Loucy (cell line): ENCODE data around the gene TC2N.

Source experiments
- H2AFZ ChIP-seq: fragments of 200-600 bp; sonication (generic); 2 replicates; pipeline ENCODE4 v1.6.0; 2016; ENCODE audit warnings: antibody characterized with exemption, mild to moderate bottlenecking, low read length, moderate library complexity
- H3F3A ChIP-seq: fragments of 200-600 bp; 2 replicates; pipeline ENCODE4 v1.6.0; 2016; ENCODE audit warnings: antibody characterized with exemption, low read depth, mild to moderate bottlenecking
- H3K27me3 ChIP-seq: fragments of 200-600 bp; sonication (generic); 2 replicates; pipeline ENCODE4 v1.6.1; 2014; ENCODE audit warnings: low read length, mild to moderate bottlenecking; ENCODE audit not compliant: insufficient read depth, poor library complexity, severe bottlenecking
- H3K36me3 ChIP-seq: fragments of 200-600 bp; sonication (generic); 2 replicates; pipeline ENCODE4 v1.6.1; 2016; ENCODE audit warnings: low read length; ENCODE audit not compliant: insufficient read depth
- H3K4me1 ChIP-seq: fragments of 200-600 bp; sonication (generic); 2 replicates; pipeline ENCODE4 v1.5.1; 2014; ENCODE audit warnings: low read length, mild to moderate bottlenecking; ENCODE audit not compliant: insufficient read depth, poor library complexity, severe bottlenecking
- H3K4me2 ChIP-seq: fragments of 200-600 bp; sonication (generic); 2 replicates; pipeline ENCODE4 v1.6.0; 2014; ENCODE audit warnings: antibody characterized with exemption, low read length, low read depth, mild to moderate bottlenecking; ENCODE audit not compliant: poor library complexity, severe bottlenecking
- H3K4me3 ChIP-seq: fragments of 200-600 bp; sonication (generic); 2 replicates; pipeline ENCODE4 v1.5.1; 2014; ENCODE audit warnings: low read length, mild to moderate bottlenecking, mixed read lengths; ENCODE audit not compliant: poor library complexity, severe bottlenecking
- H3K79me2 ChIP-seq: fragments of 200-600 bp; sonication (generic); 2 replicates; pipeline ENCODE4 v1.6.1; 2014; ENCODE audit warnings: low read length; ENCODE audit not compliant: insufficient read depth
- H3K9ac ChIP-seq: fragments of 200-600 bp; sonication (generic); 2 replicates; pipeline ENCODE4 v1.6.0; 2014; ENCODE audit warnings: mild to moderate bottlenecking, low read depth, low read length, moderate library complexity; ENCODE audit not compliant: poor library complexity, severe bottlenecking
- H3K9me2 ChIP-seq: fragments of 200-600 bp; sonication (generic); replicated peaks from 2 replicates; pipeline ENCODE4 v1.6.1; 2016; ENCODE audit warnings: low read depth, low read length, mixed read lengths
- H3K9me3 ChIP-seq: fragments of 200-600 bp; sonication (generic); 2 replicates; pipeline ENCODE4 v1.6.1; 2014; ENCODE audit warnings: mild to moderate bottlenecking, antibody characterized with exemption, low read length, low read depth; ENCODE audit not compliant: insufficient read depth
- H4K20me1 ChIP-seq: fragments of 200-600 bp; sonication (generic); 2 replicates; pipeline ENCODE4 v1.6.0; 2014; ENCODE audit warnings: antibody characterized with exemption, low read length, mild to moderate bottlenecking; ENCODE audit not compliant: insufficient read depth, poor library complexity, severe bottlenecking
- EZH2phosphoT487 ChIP-seq: fragments of 200-600 bp; IDR thresholded peaks from 2 replicates; pipeline ENCODE4 v1.6.1; 2018; ENCODE audit warnings: antibody characterized with exemption, mild to moderate bottlenecking, moderate library complexity, borderline replicate concordance
- TF ChIP-seq, protein P1 (sequence below): fragments of 200-600 bp; sonication (generic); conservative IDR thresholded peaks from 2 replicates; pipeline ENCODE4 v1.5.1; 2014; ENCODE audit warnings: mild to moderate bottlenecking, antibody characterized with exemption, low read length

Gene TC2N

DNA sequence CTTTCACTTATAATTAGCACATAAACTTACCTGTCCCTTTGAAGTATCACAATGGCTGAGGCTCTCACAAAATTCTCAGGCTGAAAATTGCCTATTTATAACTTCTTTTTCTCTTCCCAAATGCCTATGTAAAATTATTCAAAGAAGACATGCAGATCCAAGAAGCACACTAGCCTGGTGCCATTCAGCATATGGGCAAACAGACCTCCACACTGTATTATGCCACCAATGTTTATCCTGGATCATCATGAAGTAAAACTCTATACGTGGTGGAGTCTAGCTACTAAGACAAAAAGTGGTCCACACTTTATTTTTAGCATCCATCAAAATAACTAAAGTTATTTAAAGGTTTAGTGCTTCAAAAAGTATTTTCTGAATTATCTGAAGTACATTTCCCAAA lies 15.8 kb downstream of the TC2N start:
- Histone ChIP-seq H3K27me3 (no peaks in the 10 kb centered on the region), H3K9me2 (no peaks in the 10 kb centered on the region), H3K9ac (no peak overlapping the region), H2AFZ (no peak overlapping the region), H3K4me2 (no peak overlapping the region), H3F3A (no peaks in the 10 kb centered on the region), H3K79me2 (no peaks in the 10 kb centered on the region), H3K4me1 (peaks cover 21% of the 10 kb centered on the region), H4K20me1 (no peaks in the 10 kb centered on the region), H3K4me3 (no peak overlapping the region), H3K36me3 (no peaks in the 10 kb centered on the region), H3K9me3 (no peaks in the 10 kb centered on the region)
- TF ChIP-seq EZH2phosphoT487: no peak
- TF ChIP-seq, protein P1, sequence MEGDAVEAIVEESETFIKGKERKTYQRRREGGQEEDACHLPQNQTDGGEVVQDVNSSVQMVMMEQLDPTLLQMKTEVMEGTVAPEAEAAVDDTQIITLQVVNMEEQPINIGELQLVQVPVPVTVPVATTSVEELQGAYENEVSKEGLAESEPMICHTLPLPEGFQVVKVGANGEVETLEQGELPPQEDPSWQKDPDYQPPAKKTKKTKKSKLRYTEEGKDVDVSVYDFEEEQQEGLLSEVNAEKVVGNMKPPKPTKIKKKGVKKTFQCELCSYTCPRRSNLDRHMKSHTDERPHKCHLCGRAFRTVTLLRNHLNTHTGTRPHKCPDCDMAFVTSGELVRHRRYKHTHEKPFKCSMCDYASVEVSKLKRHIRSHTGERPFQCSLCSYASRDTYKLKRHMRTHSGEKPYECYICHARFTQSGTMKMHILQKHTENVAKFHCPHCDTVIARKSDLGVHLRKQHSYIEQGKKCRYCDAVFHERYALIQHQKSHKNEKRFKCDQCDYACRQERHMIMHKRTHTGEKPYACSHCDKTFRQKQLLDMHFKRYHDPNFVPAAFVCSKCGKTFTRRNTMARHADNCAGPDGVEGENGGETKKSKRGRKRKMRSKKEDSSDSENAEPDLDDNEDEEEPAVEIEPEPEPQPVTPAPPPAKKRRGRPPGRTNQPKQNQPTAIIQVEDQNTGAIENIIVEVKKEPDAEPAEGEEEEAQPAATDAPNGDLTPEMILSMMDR: no peak

DNA sequence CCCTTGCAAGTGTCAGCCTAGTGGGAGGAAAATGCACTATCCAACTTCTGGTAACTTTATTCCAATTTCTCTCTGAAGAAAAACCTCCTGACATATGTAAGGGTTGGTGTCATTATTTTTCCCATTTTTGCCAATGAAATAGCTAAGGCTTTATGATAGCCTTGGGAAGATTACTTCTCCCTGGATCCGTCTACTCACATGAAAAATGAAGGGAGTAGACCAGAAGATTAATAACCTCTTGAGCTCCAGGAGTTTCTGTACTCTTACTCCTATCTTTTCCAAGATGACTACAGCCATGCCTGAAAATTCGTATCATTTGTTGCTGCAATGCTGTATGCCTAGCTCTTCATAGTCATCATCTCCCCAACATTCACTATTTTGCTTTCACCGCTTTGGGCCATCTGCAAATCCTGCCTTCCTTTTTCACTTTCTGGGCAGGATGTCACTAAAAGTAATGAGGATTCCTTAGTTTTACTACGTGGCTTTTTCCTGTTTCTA lies 18.8 kb downstream of the TC2N start:
- H3K27me3 ChIP-seq: no peaks in the 10 kb centered on the region
- no peaks in the 10 kb centered on the region for H3K36me3 ChIP-seq
- no peaks in the 10 kb centered on the region for H3K9me2 ChIP-seq
- no peaks in the 10 kb centered on the region for H4K20me1 ChIP-seq
- no peak overlapping the region for H2AFZ ChIP-seq
- H3K9me3 ChIP-seq: no peaks in the 10 kb centered on the region
- TF ChIP-seq, protein P1: no peak
- TF ChIP-seq EZH2phosphoT487: no peak
- H3K4me2 ChIP-seq: no peak overlapping the region
- no peak overlapping the region for H3K9ac ChIP-seq
- no peaks in the 10 kb centered on the region for H3K4me1 ChIP-seq
- no peak overlapping the region for H3K4me3 ChIP-seq
- H3F3A ChIP-seq: no peaks in the 10 kb centered on the region
- H3K79me2 ChIP-seq: no peaks in the 10 kb centered on the region

DNA sequence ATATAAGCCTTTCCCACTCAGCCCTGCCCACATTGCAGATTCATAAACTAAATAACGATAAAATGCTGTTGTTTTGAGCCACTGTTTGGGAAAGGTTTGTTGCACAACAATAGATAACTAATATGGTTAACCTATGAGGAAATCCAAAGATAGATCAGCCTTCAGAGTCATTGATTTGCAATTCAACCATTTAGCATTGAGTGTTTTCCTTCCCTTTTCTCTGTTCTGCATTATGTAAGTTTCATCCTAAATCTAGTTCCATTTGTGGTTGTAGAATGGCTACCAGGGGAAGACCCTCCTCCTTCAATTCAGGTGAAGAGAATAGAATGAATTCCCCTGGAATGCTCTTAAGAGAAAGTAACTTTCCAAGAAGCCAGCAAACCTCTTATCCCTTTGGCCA lies 19.6 kb downstream of the TC2N start:
- Histone ChIP-seq H3K4me1 (no peaks in the 10 kb centered on the region), H3F3A (no peaks in the 10 kb centered on the region), H3K9me2 (no peaks in the 10 kb centered on the region), H3K4me3 (no peak overlapping the region), H3K9me3 (no peaks in the 10 kb centered on the region), H3K36me3 (no peaks in the 10 kb centered on the region), H4K20me1 (no peaks in the 10 kb centered on the region), H3K4me2 (no peak overlapping the region), H3K79me2 (no peaks in the 10 kb centered on the region), H3K9ac (no peak overlapping the region), H2AFZ (no peak overlapping the region), H3K27me3 (no peaks in the 10 kb centered on the region)
- TF ChIP-seq, protein P1: no peak
- no peak for TF ChIP-seq EZH2phosphoT487
